Mesothelial cell of epicardium (in vitro differentiated cells): ENCODE measurements around the gene ACACA. TPM values are rescaled to one million over a fixed set of nuclear protein-coding genes. Genes with fewer than 3 reads are reported as not detected.
A peak's percentile ranks its signal among the peaks of the same experiment; 100 is the strongest.

Experiments
- DNase-seq, 2 experiments: peaks; one replicate each; pipeline ENCODE4 v3.0.0; 2021; ENCODE audit warnings: low spot score in 2 of 2; ENCODE audit not compliant: unreplicated experiment in 2 of 2
- H3K27ac Mint-ChIP-seq: 2 replicates; pipeline ENCODE4 v1.8.0; 2021; ENCODE audit warnings: mixed read lengths
- H3K27me3 Mint-ChIP-seq: 2 replicates; pipeline ENCODE4 v1.8.0; 2021; ENCODE audit warnings: low read depth, mixed read lengths
- H3K36me3 Mint-ChIP-seq: 2 replicates; pipeline ENCODE4 v1.8.0; 2021; ENCODE audit warnings: mixed read lengths
- H3K4me1 Mint-ChIP-seq: 2 replicates; pipeline ENCODE4 v1.8.0; 2021; ENCODE audit warnings: mixed read lengths
- H3K4me3 Mint-ChIP-seq: 2 replicates; pipeline ENCODE4 v1.8.0; 2021; ENCODE audit warnings: mild to moderate bottlenecking, moderate library complexity, mixed read lengths
- H3K9me3 Mint-ChIP-seq: 2 replicates; pipeline ENCODE4 v1.8.0; 2021; ENCODE audit warnings: mixed read lengths
- total RNA-seq: library from RNA; stranded (reverse); gene quantifications from 3 replicates; pipeline ENCODE4 v1.2.1, GENCODE V29; 2021
- TF ChIP-seq, protein P1 (sequence below): fragments of 200-600 bp; sonication (generic); IDR thresholded peaks from one replicate; pipeline ENCODE4 v1.5.0; 2021; ENCODE audit warnings: antibody characterized with exemption; ENCODE audit not compliant: unreplicated experiment

The ACACA gene
- total RNA-seq, 1 donor from 2014 or later = 127 TPM

DNA sequence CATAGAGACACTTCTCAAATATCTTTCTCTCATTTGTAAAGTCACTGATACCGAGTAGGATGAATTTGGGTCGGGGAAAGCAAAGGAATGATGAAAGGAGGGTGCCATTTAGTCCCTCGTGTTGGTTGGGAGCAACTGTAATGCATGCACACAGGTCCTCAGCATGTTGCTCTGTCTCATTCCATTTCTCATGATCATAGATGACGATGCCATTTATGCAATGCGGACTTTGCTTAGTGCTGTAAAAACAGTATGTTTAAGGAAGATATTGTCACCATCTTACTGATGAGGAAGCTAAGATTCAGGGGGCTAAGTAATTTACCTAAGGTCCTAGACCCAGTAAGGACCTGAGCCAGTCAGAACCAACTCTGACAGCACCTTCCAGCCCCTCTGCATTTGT lies 357.8 kb downstream of the ACACA start:
- DNase-seq = no peak
- no peak overlapping the region for H3K27ac Mint-ChIP-seq
- peaks cover 4% of the 10 kb centered on the region for H3K27me3 Mint-ChIP-seq
- no peaks in the 10 kb centered on the region for H3K9me3 Mint-ChIP-seq
- H3K4me3 Mint-ChIP-seq = no peak overlapping the region
- H3K36me3 Mint-ChIP-seq = peaks cover 5% of the 10 kb centered on the region
- peaks cover 10% of the 10 kb centered on the region for H3K4me1 Mint-ChIP-seq
- TF ChIP-seq, protein P1, sequence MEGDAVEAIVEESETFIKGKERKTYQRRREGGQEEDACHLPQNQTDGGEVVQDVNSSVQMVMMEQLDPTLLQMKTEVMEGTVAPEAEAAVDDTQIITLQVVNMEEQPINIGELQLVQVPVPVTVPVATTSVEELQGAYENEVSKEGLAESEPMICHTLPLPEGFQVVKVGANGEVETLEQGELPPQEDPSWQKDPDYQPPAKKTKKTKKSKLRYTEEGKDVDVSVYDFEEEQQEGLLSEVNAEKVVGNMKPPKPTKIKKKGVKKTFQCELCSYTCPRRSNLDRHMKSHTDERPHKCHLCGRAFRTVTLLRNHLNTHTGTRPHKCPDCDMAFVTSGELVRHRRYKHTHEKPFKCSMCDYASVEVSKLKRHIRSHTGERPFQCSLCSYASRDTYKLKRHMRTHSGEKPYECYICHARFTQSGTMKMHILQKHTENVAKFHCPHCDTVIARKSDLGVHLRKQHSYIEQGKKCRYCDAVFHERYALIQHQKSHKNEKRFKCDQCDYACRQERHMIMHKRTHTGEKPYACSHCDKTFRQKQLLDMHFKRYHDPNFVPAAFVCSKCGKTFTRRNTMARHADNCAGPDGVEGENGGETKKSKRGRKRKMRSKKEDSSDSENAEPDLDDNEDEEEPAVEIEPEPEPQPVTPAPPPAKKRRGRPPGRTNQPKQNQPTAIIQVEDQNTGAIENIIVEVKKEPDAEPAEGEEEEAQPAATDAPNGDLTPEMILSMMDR = no peak

DNA sequence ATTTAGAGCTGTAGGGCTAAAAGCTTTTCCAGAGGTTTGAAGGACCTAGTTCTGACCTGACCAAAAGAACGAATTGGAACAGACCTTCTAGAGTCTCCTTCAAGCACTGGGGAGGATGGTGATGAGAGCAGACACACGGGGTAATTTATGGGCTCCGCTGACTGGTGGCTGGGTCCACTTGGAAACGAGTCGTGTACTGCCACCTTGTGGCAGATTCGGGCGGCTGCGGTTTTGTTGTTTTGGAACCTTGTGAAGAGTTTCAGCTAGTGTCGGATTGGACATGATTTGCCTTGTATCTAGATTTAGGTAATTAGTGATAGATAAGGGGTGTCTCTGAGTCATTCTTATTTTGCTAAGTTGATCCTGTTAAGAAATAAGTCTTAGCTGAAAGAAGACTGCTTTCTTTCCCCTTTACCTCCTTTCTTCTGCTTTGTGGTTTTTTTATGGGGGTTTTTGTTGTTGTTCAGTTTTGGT lies 359.0 kb downstream of the ACACA start:
- H3K9me3 Mint-ChIP-seq = no peaks in the 10 kb centered on the region
- TF ChIP-seq, protein P1 = peak; percentile 91
- DNase-seq = peak; percentile 62 to 83
- no peak overlapping the region for H3K27ac Mint-ChIP-seq
- H3K36me3 Mint-ChIP-seq = peaks cover 9% of the 10 kb centered on the region
- H3K4me1 Mint-ChIP-seq = peaks cover 10% of the 10 kb centered on the region
- no peak overlapping the region for H3K4me3 Mint-ChIP-seq
- peaks cover 8% of the 10 kb centered on the region for H3K27me3 Mint-ChIP-seq

DNA sequence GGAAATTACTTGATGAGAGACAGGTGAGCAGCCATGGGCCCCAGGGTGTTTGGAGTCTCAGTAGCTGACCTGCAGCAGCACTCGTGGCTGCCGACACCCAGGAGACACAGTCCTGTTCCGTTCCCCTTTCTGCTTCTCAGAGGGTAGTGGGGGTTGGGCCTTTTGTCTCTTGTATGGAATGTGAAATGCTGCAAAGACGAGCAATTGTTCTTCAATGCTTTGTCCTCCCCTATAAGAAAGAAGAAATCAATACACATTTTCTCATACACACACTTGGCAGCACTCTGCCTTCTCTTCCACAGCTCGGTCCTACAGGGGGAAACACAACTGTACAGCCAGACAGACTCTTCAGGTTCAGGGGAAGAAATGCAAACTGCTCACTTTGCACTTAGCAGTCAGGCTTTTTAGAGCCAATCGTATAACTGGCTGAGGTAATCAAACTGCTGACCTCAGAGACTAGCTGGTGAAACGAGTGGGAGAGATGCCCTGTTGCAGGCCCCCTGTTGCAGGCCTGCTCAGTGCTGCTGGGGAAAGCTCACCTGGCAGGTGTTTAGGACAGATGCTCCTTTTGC lies 361.2 kb downstream of the ACACA start:
- Mint-ChIP-seq H3K4me3 (no peak overlapping the region), H3K27ac (no peak overlapping the region), H3K9me3 (no peaks in the 10 kb centered on the region), H3K36me3 (peaks cover 9% of the 10 kb centered on the region), H3K27me3 (peaks cover 8% of the 10 kb centered on the region), H3K4me1 (peaks cover 10% of the 10 kb centered on the region)
- TF ChIP-seq, protein P1 = no peak
- no peak for DNase-seq

DNA sequence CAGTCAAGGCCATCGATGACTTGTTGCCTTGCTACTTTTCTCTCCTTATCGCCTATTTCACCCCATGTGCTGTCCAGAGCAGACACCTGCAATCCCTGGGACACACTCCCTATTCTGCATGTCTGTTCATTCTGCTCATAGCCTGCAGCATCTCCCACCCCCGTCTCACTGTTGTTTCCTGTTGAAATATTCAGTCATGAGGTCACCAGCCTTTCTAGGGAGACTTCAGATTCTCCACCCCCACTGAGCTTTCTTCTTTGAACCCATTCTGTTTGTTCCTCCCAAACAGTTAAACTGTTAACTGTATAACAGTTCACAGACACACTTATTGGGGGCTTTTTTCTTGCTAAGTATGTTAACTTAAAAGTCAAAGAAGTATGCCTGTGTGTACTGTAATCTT lies 363.4 kb downstream of the ACACA start:
- Mint-ChIP-seq H3K4me3 (no peak overlapping the region), H3K27me3 (peaks cover 8% of the 10 kb centered on the region), H3K36me3 (peaks cover 11% of the 10 kb centered on the region), H3K9me3 (no peaks in the 10 kb centered on the region), H3K4me1 (peaks cover 22% of the 10 kb centered on the region), H3K27ac (no peak overlapping the region)
- TF ChIP-seq, protein P1 = no peak
- DNase-seq = no peak

DNA sequence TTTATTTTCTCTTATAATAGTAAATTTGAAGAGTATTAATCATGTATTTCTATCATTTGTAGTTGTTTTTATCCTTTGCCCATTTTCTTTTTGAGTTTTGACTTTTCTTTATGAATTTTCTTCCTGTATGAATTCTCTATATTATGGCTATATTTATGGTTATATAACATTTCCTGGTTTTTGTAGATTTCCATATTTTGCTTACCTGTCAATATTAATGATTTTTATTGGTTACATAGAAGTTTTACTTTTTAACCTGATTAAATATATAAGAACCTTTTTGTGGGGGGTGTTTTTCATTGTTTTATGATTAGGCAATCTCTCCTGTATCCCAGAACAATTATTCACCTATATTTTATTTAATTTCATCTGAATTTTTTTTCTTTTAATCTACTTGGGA lies 364.7 kb downstream of the ACACA start:
- DNase-seq = no peak
- H3K9me3 Mint-ChIP-seq = peaks cover 9% of the 10 kb centered on the region
- TF ChIP-seq, protein P1 = no peak
- no peak overlapping the region for H3K4me3 Mint-ChIP-seq
- no peak overlapping the region for H3K27ac Mint-ChIP-seq
- H3K27me3 Mint-ChIP-seq = peaks cover 8% of the 10 kb centered on the region
- H3K4me1 Mint-ChIP-seq = peaks cover 17% of the 10 kb centered on the region
- peaks cover 20% of the 10 kb centered on the region for H3K36me3 Mint-ChIP-seq
